ENCODE measurements around the gene RAB37.

The RAB37 gene

DNA sequence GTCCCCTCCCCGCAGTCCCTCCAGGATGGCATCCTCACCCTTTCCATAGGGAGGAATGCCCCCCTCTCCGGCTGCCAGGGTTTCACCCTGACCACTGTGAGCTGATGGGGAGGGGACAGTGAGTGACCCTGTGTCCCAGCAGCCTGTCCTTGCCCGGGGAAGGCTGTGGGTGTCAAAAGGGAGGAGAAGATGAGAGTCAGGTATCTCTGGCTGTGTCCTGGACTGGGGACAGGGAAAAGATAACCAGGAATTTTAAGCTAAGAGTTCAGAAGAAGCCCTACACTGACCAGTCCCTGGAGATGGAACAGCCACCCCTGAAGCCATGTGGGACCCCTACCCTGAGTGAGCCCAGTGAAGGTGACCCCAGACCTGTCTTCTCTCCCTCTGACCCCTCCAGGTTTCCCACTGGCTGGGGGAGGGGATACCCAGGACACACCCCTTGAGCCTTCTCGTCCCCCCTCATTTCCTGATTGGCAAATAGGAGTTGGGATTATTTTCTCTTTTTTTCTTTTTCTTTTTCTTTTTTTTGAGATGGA, 27.8 kb downstream of the RAB37 start:
- DNase-seq = no peak

DNA sequence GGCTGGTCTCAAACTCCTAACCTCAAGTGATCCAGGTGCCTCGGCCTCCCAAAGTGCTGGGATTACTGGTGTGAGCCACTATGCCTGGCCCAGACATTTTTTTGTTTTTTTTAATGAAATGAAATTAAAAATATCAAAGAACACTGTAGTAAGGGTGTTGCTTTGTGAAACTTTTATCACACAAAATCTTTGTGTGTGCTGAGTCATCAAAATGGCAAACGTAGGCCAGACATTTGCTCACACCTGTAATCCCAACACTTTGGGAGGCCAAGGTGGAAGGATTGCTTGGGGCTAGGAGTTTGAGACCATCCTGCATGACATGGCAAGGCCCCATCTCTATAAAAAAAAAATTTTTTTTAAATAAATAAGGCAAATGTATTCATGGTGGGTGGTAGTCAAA, 29.4 kb downstream of the RAB37 start:
- no peak for DNase-seq

GRCh38 chr17:74767111-74767516, 30.1 kb downstream of the RAB37 start:
- no peak for DNase-seq

DNA sequence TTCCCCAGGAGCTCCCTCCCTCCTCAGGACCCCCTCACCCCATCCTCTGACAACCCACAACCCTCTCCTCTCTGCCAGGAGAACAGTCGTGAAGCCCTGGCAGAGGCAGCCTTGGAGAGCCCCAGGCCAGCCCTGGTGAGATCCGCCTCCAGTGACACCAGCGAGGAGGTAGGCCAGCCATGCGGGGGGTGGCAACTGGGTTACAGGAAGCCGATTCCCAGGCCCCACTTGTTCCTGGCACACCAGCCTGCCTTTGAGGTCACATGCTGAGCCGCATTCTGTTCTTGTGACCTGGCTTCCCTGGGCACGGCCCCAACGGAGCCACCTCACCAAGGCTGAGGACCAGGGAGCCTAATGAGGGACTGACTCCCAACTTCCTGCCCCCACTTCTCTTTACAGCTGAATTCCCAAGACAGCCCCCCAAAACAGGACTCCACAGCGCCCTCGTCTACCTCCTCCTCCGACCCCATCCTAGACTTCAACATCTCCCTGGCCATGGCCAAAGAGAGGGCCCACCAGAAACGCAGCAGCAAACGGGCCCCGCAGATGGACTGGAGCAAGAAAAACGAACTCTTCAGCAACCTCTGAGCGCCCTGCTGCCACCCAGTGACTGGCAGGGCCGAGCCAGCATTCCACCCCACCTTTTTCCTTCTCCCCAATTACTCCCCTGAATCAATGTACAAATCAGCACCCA, 31.2 kb downstream of the RAB37 start:
- DNase-seq = no peak

DNA sequence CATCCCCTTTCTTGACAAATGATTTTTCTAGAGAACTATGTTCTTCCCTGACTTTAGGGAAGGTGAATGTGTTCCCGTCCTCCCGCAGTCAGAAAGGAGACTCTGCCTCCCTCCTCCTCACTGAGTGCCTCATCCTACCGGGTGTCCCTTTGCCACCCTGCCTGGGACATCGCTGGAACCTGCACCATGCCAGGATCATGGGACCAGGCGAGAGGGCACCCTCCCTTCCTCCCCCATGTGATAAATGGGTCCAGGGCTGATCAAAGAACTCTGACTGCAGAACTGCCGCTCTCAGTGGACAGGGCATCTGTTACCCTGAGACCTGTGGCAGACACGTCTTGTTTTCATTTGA, 31.7 kb downstream of the RAB37 start:
- DNase-seq = no peak

GRCh38 chr17:74769266-74769855, 32.3 kb downstream of the RAB37 start:
- no peak for DNase-seq

- DNase-seq = no peak
These were observed 32.9 kb downstream of the RAB37 start for GRCh38 chr17:74769856-74770497.

DNA sequence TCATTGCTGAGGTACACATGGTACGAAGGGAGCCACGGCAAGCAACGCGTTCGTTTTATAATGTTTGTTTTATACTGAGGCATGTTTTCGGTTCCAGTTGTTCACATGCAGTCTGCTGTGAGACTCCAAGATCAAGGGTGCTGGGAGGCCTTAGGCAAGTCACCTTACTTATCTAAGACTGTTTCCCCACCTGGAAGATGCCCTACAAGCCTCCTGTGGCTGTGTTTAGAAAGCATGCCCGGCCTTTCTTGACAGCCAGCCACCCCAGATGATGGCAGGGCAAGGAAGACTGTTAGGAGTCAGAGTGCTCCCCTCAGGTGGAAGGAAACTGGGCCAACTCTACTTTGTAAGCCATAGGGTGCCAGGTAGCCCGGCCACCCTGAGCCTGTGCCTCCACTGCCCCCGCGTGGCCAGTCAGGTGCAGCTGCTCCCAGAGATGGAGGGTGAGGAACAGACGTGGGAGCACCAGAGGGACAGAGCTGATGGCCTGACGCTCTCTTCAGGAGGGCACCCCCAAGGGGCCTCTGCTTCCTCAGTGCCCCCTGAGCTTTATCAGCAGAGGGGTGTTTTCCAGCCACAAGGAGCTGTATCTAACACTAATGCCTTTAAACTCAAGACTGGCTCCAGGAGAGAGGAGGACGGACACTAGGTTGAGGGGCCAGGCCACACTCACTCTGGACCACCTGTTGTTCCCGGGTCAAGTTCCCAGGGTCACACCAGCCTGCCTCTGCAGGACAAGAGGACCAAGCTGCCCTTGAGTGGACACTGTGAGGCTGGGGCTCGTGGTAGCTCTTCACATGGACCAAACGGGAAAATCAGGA, 33.7 kb downstream of the RAB37 start:
- no peak for DNase-seq

DNA sequence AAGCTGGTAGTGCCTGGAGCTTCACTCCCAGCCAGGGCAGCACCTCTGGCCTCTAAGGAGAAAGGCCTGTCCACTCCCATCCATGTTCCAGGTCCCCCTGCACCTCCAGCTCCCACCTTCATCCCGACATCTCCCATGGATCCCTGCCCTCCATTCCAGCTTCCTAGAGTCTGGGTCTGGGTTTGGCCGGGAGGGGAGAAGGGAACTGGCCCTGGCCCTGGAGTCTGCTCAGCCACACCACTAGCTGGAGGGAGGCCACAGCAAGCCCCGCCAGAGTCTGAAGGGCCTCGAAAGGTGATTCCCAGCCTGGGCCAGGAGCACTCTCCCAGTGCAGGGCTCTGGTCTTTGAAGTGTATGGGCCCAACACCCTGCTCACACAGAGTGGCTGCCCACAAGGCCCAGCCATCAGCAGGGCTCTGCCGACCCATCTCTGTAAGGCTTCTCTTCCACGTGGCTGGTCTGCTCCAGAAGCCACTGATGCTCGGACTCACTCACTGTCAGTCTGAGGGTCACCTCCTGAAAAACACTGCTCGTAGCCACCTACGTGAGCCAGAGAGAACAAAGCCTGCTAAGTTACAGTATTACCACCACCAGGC, 34.4 kb downstream of the RAB37 start:
- DNase-seq = no peak

- no peak for DNase-seq
These were observed 35.0 kb downstream of the RAB37 start for GRCh38 chr17:74772053-74772452.

- no peak for DNase-seq
These were observed 36.4 kb downstream of the RAB37 start for GRCh38 chr17:74773414-74773813.

GRCh38 chr17:74773871-74774286, 36.8 kb downstream of the RAB37 start:
- no peak for DNase-seq

- no peak for DNase-seq
These were observed 38.5 kb downstream of the RAB37 start for GRCh38 chr17:74775409-74776043.

DNA sequence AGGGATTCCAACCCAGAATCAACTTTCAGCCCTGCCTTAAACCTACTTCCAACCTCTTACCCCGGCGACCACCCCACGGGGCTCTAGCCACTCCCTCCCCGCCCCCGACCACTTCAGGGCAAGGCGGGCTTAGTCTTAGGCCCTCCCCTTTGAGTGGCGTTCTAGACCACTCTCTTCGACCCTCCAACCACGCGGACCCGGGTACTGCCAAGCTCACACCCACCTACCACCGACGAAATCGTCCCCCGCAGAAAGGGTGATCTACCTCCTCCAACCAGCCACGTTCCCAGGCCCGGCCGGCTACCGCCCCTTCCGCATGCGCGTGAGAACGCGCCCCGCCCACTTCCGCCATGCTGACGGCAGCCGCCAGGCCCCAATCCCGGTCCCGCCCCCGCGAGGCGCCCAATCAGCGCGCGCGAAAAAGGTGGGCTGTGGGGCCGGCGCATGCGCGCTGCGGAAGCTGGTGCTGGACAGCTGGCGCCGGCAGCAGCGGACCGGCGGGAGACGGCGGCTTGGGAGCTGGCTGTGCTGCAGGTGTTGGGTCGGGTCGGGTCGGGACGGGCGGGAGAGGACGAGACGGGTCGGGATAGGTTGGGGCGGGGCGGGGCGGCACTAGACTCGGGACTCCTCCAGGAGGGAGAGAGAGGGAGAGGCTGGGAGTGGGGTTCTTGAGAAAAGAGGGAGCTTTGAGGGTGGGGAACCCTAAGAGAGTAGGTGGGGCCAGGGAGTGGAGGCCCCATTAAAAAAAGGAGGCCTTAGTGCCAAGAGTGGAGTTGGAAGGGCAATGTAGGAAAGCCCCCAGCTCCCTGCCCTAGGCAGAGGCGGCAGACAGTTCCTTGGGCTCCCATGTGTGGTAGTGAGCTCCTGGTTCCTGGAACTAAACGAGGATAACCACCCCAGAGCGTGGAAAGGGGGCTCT, 39.2 kb downstream of the RAB37 start, which contains the start of gene NAT9:
TSS of gene NAT9 (minus strand) at position 302 of the 919 bp plus-strand sequence. CDS start 647 bp downstream, outside the sequence.
- DNase-seq = peak; percentile 90

DNA sequence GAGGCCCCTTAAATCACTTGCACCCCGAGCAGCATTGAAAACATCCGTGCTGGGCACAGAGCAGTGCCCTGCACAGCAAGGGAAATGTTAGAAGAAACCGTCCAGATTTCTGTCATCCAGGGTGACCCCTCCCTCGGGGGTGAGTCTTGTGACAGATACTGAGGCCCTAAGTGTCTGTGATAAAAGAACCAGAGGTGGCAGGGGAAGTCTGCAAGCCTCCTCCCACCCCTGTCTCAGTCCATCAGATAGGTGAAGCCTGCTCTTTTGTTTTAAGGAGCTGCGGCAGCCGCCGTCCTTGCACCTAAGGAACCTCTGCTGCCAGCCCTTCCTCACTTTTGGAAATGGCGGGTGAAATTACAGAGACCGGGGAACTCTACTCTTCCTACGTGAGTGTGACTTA, 39.9 kb downstream of the RAB37 start:
- DNase-seq = no peak

DNA sequence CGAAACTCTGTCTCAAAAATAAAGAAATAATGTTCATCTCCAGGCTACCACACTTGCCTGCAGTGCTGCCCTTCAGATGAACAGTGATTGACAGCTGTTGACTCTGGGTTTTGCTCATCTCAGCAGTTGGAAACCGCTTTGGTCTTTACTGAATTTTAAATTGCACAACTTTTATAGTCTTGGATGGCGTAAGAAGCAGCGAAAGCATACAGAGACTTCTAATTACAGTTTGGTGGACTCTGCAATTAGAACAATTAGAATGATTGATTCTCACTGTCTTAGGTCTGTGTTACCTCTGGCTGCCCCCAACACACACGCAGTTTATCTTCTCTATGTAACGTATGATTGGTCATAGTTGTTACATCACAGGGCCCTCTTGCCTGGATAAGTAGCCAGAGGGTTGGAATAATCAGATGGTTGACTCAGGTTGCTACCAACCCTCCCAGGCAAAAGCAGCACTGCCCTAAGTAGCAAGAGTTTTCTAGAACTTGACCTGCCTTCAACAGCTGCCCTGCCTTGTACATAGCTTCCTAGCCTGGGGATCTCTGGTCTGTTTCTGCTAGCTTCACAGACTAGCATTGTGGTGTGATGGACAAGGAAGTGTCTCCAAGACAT, 41.0 kb downstream of the RAB37 start:
- DNase-seq = no peak

DNA sequence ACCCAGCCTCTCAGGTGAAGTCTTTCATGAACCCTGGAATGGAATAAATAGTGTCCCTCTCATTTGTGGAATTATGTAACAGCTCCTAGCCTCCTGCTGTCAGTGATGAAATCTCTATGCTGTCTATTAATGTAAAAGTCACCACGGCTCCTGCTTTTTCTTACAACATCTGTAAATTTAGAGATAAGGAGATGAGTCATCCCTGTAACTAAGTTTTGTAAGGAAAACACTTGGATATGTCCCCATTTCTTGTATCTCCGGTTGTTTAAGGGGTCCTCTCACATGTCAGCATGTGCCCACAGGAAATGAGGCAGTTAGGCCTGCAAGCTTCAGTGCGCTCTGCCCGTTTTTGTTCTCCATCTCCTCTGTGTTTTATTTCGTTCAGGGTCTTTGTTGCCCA, 41.9 kb downstream of the RAB37 start:
- DNase-seq = no peak

GRCh38 chr17:74779501-74779900, 42.4 kb downstream of the RAB37 start:
- no peak for DNase-seq

DNA sequence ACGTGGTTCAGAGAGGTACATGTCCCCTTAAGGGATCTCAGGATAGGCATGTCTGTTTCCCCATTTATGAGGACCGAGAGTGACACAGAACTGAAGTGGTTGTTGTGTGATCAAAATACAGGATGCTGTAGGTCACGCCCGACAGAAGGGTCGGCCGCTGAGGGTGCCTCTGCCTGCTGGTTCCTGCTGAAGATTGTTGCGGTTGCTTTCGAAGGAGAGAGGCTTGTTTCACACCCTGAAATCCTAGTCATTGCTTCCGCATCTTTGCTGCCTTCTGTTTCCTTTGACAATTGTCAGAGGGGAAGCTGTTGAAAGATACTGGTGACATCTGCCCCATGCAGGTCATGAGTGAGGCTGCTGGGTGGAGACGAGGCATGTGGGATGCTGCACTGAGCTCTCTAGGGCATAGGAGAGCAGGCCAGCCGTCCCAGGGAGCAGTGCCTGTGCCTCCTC, 42.9 kb downstream of the RAB37 start:
- DNase-seq = no peak

GRCh38 chr17:74780443-74781238, 43.6 kb downstream of the RAB37 start:
- DNase-seq = no peak
